HepG2 (cell line): Measurements from ENCODE around the gene ARL3. TPM values are rescaled to one million over a fixed set of nuclear protein-coding genes. Genes with fewer than 3 reads are reported as not detected.

ENCODE experiments used
- ATAC-seq: fragments of 200-7000 bp; cut with Tn5 transposase; 3 replicates; pipeline ENCODE4 v1.9.1; 2020; ENCODE audit warnings: mild to moderate bottlenecking, moderate library complexity
- BruUV-seq: library from RNA; stranded (reverse); fragments of 400-500 nt; replicated peaks from 2 replicates; lab custom pipeline; 2021; lab: Mats Ljungman, UMichigan
- CTCF ChIA-PET: fragments of 300-600 bp; formaldehyde crosslinking; extraction: SDS; loops from one replicate; lab custom pipeline; 2021; ENCODE audit warnings: low total read pairs, inconsistent platforms, low intra/inter-chr PET ratio; lab: Yijun Ruan, JAX
- POLR2A ChIA-PET: fragments of 350-600 bp; sonication (Branson Sonifier 250); formaldehyde crosslinking; loops from one replicate; lab custom pipeline; 2020; ENCODE audit warnings: antibody characterized with exemption, inconsistent platforms; lab: Yijun Ruan, JAX
- DNase-seq: peaks from one replicate; pipeline ENCODE4 v3.0.0-alpha.2; 2015; ENCODE audit warnings: low spot score
- FAIRE-seq: peaks from 3 replicates; lab custom pipeline; 2011; peaks lifted over from hg19 to GRCh38; lab: Jason Lieb, UNC
- H2AFZ ChIP-seq: one replicate; pipeline ENCODE4 v1.6.1; 2011; ENCODE audit warnings: low read length, inconsistent platforms
- H3K27ac ChIP-seq: fragments of 300-600 bp; 3 replicates; pipeline ENCODE4 v1.8.0; 2011; ENCODE audit warnings: mixed run types, mild to moderate bottlenecking, mixed read lengths, low read length, inconsistent platforms; ENCODE audit not compliant: insufficient read depth; ENCODE audit errors: extremely low read length
- H3K27me3 ChIP-seq, 2 experiments: fragments of 200-600 bp in 1 of 2; 2 replicates in 1 of 2; 3 replicates in 1 of 2; pipeline versions ENCODE4 v1.6.0 to v1.8.0; 2011; ENCODE audit warnings: low read length in 2 of 2, mild to moderate bottlenecking in 2 of 2, moderate library complexity in 2 of 2, inconsistent platforms in 1 of 2; ENCODE audit not compliant: insufficient read depth in 2 of 2, control insufficient read depth in 1 of 2
- H3K36me3 ChIP-seq, 2 experiments: fragments of 200-600 bp in 1 of 2; replicated peaks in 1 of 2; 2 replicates in 1 of 2; 3 replicates in 1 of 2; pipeline versions ENCODE4 v1.5.1 to v1.8.0; 2011; ENCODE audit warnings: low read length in 2 of 2, inconsistent platforms in 1 of 2; ENCODE audit not compliant: insufficient read depth in 2 of 2, control insufficient read depth in 1 of 2
- H3K4me1 ChIP-seq: 2 replicates; pipeline ENCODE4 v1.5.1; 2012; ENCODE audit warnings: low read length, inconsistent platforms; ENCODE audit not compliant: insufficient read depth
- H3K4me2 ChIP-seq: 2 replicates; pipeline ENCODE4 v1.6.0; 2011; ENCODE audit warnings: low read depth, low read length, inconsistent platforms
- H3K4me3 ChIP-seq, 3 experiments: fragments of 200-600 bp in 1 of 3; sonication (generic), shearing (Covaris generic) in 1 of 3; replicated peaks in 1 of 3; 2 replicates each; pipeline ENCODE4 v1.5.1; 2011 to 2016; ENCODE audit warnings: low read length in 3 of 3, inconsistent platforms in 2 of 3, low read depth in 2 of 3, mild to moderate bottlenecking in 2 of 3, control low read depth in 1 of 3, mixed read lengths in 1 of 3; ENCODE audit not compliant: insufficient read depth in 1 of 3
- H3K79me2 ChIP-seq: one replicate; pipeline ENCODE4 v1.6.1; 2011; ENCODE audit warnings: low read length, inconsistent platforms; ENCODE audit not compliant: insufficient read depth
- H3K9ac ChIP-seq: 2 replicates; pipeline ENCODE4 v1.6.0; 2011; ENCODE audit warnings: mild to moderate bottlenecking, low read depth, low read length, inconsistent platforms; ENCODE audit not compliant: insufficient read depth
- H3K9me3 ChIP-seq: 2 replicates; pipeline ENCODE4 v1.5.1; 2012; ENCODE audit warnings: mild to moderate bottlenecking, low read length
- H4K20me1 ChIP-seq: 2 replicates; pipeline ENCODE4 v1.6.0; 2011; ENCODE audit warnings: inconsistent platforms, mild to moderate bottlenecking, low read length, moderate library complexity; ENCODE audit not compliant: insufficient read depth
- DRAP1 ChIP-seq: IDR thresholded peaks from 2 replicates; pipeline ENCODE4 v1.6.1; 2016; ENCODE audit warnings: missing genetic modification reagents, missing compliant biosample characterization
- ELF3 ChIP-seq: IDR thresholded peaks from 2 replicates; pipeline ENCODE4 v1.6.1; 2016; ENCODE audit warnings: missing genetic modification reagents, missing compliant biosample characterization
- FOXO1 ChIP-seq: sonication (generic); formaldehyde crosslinking; IDR thresholded peaks from 2 replicates; pipeline ENCODE4 v1.4.0; 2020; ENCODE audit warnings: missing genetic modification reagents
- HNF4A ChIP-seq: sonication (generic); formaldehyde crosslinking; IDR thresholded peaks from 2 replicates; pipeline ENCODE4 v1.4.0; 2020; ENCODE audit warnings: missing genetic modification reagents
- HNF4G ChIP-seq, 2 experiments: sonication (generic) in 1 of 2; formaldehyde crosslinking in 1 of 2; IDR thresholded peaks; 2 replicates each; pipeline versions ENCODE4 v1.4.0 to v1.6.1; 2011 to 2020; ENCODE audit warnings: borderline replicate concordance in 2 of 2, low read depth in 2 of 2, mild to moderate bottlenecking in 2 of 2, low read length in 1 of 2, missing genetic modification reagents in 1 of 2, moderate library complexity in 1 of 2
- HNRNPLL ChIP-seq: fragments of 200-400 bp; formaldehyde crosslinking; IDR thresholded peaks from 2 replicates; pipeline ENCODE4 v1.6.1; 2017; ENCODE audit warnings: mild to moderate bottlenecking, low read depth, low read length; ENCODE audit not compliant: poor library complexity, severe bottlenecking
- HOMEZ ChIP-seq: IDR thresholded peaks from 2 replicates; pipeline ENCODE4 v1.6.1; 2016; ENCODE audit warnings: low read depth
- MEIS2 ChIP-seq: sonication (generic); formaldehyde crosslinking; IDR thresholded peaks from 2 replicates; pipeline ENCODE4 v1.9.0; 2021; ENCODE audit warnings: mild to moderate bottlenecking, missing genetic modification reagents
- NKX3-1 ChIP-seq: sonication (generic); formaldehyde crosslinking; IDR thresholded peaks from 2 replicates; pipeline ENCODE4 v1.5.0; 2020; ENCODE audit warnings: missing genetic modification reagents
- RFX5 ChIP-seq: IDR thresholded peaks from 2 replicates; pipeline ENCODE4 v1.6.1; 2011; ENCODE audit warnings: low read depth, low read length, improper control_type of control experiment
- TRIM24 ChIP-seq: sonication (generic); formaldehyde crosslinking; IDR thresholded peaks from 2 replicates; pipeline ENCODE4 v1.8.0; 2022; ENCODE audit warnings: mild to moderate bottlenecking, missing genetic modification reagents
- ZFP90 ChIP-seq: sonication (generic); formaldehyde crosslinking; IDR thresholded peaks from 2 replicates; pipeline ENCODE4 v1.8.0; 2022; ENCODE audit warnings: missing genetic modification reagents, mild to moderate bottlenecking, inconsistent platforms, borderline replicate concordance
- ZNF138 ChIP-seq: sonication (generic); formaldehyde crosslinking; IDR thresholded peaks from 2 replicates; pipeline ENCODE4 v1.5.0; 2020; ENCODE audit warnings: mild to moderate bottlenecking, low read depth, missing genetic modification reagents
- ZNF598 ChIP-seq: sonication (generic); formaldehyde crosslinking; IDR thresholded peaks from 2 replicates; pipeline ENCODE4 v1.5.1; 2020; ENCODE audit warnings: mild to moderate bottlenecking, missing genetic modification reagents, borderline replicate concordance
- ZNF737 ChIP-seq: sonication (generic); formaldehyde crosslinking; IDR thresholded peaks from 2 replicates; pipeline ENCODE4 v1.5.0; 2020; ENCODE audit warnings: missing genetic modification reagents, mild to moderate bottlenecking, borderline replicate concordance
- ZNF800 ChIP-seq: sonication (generic); formaldehyde crosslinking; IDR thresholded peaks from 2 replicates; pipeline ENCODE4 v1.4.0; 2020; ENCODE audit warnings: missing genetic modification reagents
- ZSCAN22 ChIP-seq: sonication (generic); formaldehyde crosslinking; IDR thresholded peaks from 2 replicates; pipeline ENCODE4 v1.4.0; 2020; ENCODE audit warnings: mild to moderate bottlenecking, missing genetic modification reagents
- WGBS: methylation state at CpG from one replicate; pipeline ENCODE4 v1.1.6; 2017; ENCODE audit warnings: low lambda C conversion rate; 5-methylcytosine and 5-hydroxymethylcytosine counted together
- in situ Hi-C: cut with HindIII; loops from 2 replicates; pipeline ENCODE4 v1.10.0; 2017; ENCODE audit warnings: low pct_unique_long_range_greater_than_20kb; ENCODE audit not compliant: extremely low pct_ligation_motif_present
- intact Hi-C: fragments of 100-400 bp; cut with micrococcal nuclease; formaldehyde crosslinking; loops from one replicate; pipeline ENCODE4 v1.10.0; 2022; ENCODE audit not compliant: unreplicated experiment
- polyA plus RNA-seq, 8 experiments: library from polyadenylated mRNA; depleted of rRNA in 3 of 8; stranded (reverse) in 7 of 8; unstranded in 1 of 8; fragments of >200 nt; fragmentation: Illumina TruSeq in 4 of 8; extraction: Trizol in 4 of 8; gene quantifications; 2 replicates each; pipeline versions ENCODE4 v1.2.1 to v1.2.3, GENCODE V29; 2011 to 2016; ENCODE audit warnings: low read depth in 4 of 8, missing spikeins in 1 of 8, mixed read lengths in 1 of 8; ENCODE audit not compliant: insufficient read depth in 1 of 8
- total RNA-seq, 5 experiments: library from RNA; depleted of rRNA; stranded (reverse); fragments of >200 nt; fragmentation: Illumina TruSeq; extraction: Trizol; gene quantifications; 2 replicates each; pipeline ENCODE4 v1.2.3, GENCODE V29; 2016; ENCODE audit warnings: low read depth in 1 of 5

ARL3 gene
- total and polyA plus RNA-seq, 2 of the 13 experiments (the other 11 are each of a cell fraction or from before 2014, with no cell fraction given), result 5.2 to 6.6 TPM

GRCh38 chr10:102644646-102645387 lies 69.4 kb downstream of the ARL3 start (continued):
- TF ChIP-seq ZNF800 (CRISPR knock-in tag) (peak; percentile 62; the same call in 1 of the 2 replicates), HNF4A (peak; percentile 14; the same call in 1 of the 2 replicates), ZNF598 (CRISPR knock-in tag) (0 out of 2 replicates have a peak, but pooled peaks have one; percentile 83), DRAP1 (CRISPR knock-in tag) (peak; percentile 71; the same call in 1 of the 2 replicates), ZNF737 (peak; percentile 58; the same call in 1 of the 2 replicates), ELF3 (CRISPR knock-in tag) (peak; percentile 42; the same call in 1 of the 2 replicates), RFX5 (no peak), FOXO1 (CRISPR knock-in tag) (peak; percentile 38; the same call in 1 of the 2 replicates)

- H3K27me3 ChIP-seq, result no peaks in the 10 kb centered on the region; a peak in 1 of 5 replicates
- intact Hi-C loops, result no loop called here
- H3K79me2 ChIP-seq, result peaks cover 49% of the 10 kb centered on the region
- TF ChIP-seq TRIM24 (CRISPR knock-in tag) (no peak), ZFP90 (no peak), MEIS2 (CRISPR knock-in tag) (0 out of 2 replicates have a peak, but pooled peaks have one; percentile 8), HOMEZ (0 out of 2 replicates have a peak, but pooled peaks have one; percentile 0), NKX3-1 (CRISPR knock-in tag) (no peak), HNRNPLL (peak; percentile 91), ZSCAN22 (CRISPR knock-in tag) (no peak), ZNF138 (CRISPR knock-in tag) (0 out of 2 replicates have a peak, but pooled peaks have one; percentile 1), HNF4G (IDR thresholded peaks at IDR 0.05; ENCODE audit: borderline replicate concordance, low read depth, low read length) (peak; percentile 45; the same call in 1 of the 2 replicates), HNF4G (CRISPR knock-in tag; IDR thresholded peaks at IDR 0.05; ENCODE audit: borderline replicate concordance, low read depth) (peak; percentile 8; the same call in 1 of the 2 replicates)
Measured at GRCh38 chr10:102644066-102644645, 70.0 kb downstream of the ARL3 start, which contains the start of gene TRIM8. TSS of gene TRIM8 (plus strand) at chr10:102644479. CDS start at chr10:102644618, 139 bp downstream.

More at GRCh38 chr10:102644066-102644645, 70.0 kb downstream of the ARL3 start, which contains the start of gene TRIM8:
- peak within 1 kb of the TSS; percentile 90 for H3K4me2 ChIP-seq
- no CpG with 5 or more reads among the region's 80 CpGs for WGBS
- in situ Hi-C loops, result no loop called here
- DNase-seq (peak; percentile 55), ATAC-seq (peak; percentile 36), FAIRE-seq (no peak)
- CTCF ChIA-PET, result interaction anchor here (1.6 to 2.1 kb wide), 3 partner anchors 44 to 140 kb away, joined by 5 to 7 read pairs (median 5); partner anchors contain the start of gene SUFU
- peak within 1 kb of the TSS; percentile 69 to 85 (median 82) for H3K4me3 ChIP-seq
- H3K36me3 ChIP-seq, result peaks cover 10 to 22% of the 10 kb centered on the region in 2 experiments; a peak in 4 of 5 replicates
- H3K4me1 ChIP-seq, result peaks cover 37% of the 10 kb centered on the region
- no peaks in the 10 kb centered on the region for H3K9me3 ChIP-seq
- no TSS peak for BruUV-seq
- peak within 1 kb of the TSS; percentile 90 for H3K9ac ChIP-seq
- POLR2A ChIA-PET, result interaction anchor here (1.2 to 4.1 kb wide), 11 partner anchors 15 to 491 kb away, joined by 3 to 86 read pairs (median 16); partner anchors contain the start of genes ACTR1A, ARL3 and SFXN2
- H4K20me1 ChIP-seq, result peaks cover 36% of the 10 kb centered on the region
- H2AFZ ChIP-seq, result no peak within 1 kb of the TSS
- H3K27ac ChIP-seq, result peak within 1 kb of the TSS; percentile 95
